ENCODE results near the gene TLE5.

- TF ChIP-seq CTCF (IDR thresholded peaks at IDR 0.05), result no peak
- no peak for TF ChIP-seq ZFX (IDR thresholded peaks at IDR 0.05; ENCODE audit: borderline replicate concordance)
Measured at GRCh38 chr19:3061182-3062161, 823 bp downstream of the TLE5 start.
